M059J (cell line): ENCODE results near the gene SLC35E1. TPM values are rescaled to one million over a fixed set of nuclear protein-coding genes. Genes with fewer than 3 reads are reported as not detected.
"Not testable (repeated sequence)": the region's sequence is repeated elsewhere in the genome, so short reads cannot be mapped to it uniquely, and the experiment has no call there.

Source experiments
- DNase-seq: peaks from one replicate; pipeline ENCODE4 v3.0.0-alpha.2; 2012; ENCODE audit warnings: low read depth
- total RNA-seq: library from RNA; depleted of rRNA; stranded (reverse); fragments of >200 nt; shearing (Covaris generic); gene quantifications from 2 replicates; pipeline ENCODE4 v1.2.3, GENCODE V29; 2014

SLC35E1 gene
- total RNA-seq, 1 experiment from 2014 or later: 43.5 TPM

DNA sequence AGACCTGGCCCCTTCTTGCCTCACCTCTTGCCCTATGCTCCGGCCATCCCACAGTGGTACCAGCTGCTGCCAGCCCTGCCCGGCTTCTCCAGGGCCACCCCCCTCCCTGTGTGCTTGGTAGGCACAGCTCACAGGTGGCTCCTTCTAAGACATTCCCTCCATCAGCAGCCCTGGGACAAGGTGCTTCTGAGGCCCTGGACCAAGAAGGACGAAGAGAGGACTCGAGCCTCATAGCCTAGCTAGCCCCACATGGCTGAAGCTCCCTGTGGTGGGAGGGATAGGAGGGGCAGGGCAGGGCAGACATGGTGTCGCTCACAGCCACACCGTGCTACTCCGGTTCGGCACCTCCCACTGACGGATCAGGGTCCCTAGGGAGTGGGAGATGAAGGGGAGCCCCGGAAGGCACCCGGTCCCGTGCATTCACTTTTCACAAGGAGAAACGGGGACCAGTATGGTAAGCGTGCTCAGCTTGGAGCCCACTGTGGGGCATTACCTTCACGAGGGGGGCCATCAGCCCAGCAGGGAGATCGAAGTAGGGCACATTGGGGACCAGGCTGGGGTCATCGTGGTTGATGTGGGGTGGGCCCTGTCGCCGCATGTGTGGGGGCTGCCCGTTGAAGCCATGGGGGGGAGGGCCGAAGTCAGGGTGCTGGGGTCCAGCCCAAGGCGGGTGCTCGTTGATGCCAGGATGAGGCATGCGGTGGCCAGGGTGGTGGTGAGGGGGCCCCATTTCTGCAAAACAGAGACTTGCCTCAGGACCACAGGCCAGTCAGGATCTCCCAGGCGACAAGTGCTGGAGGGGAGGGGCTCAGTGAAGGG lies 49.4 kb downstream of the SLC35E1 start:
- no peak for DNase-seq

DNA sequence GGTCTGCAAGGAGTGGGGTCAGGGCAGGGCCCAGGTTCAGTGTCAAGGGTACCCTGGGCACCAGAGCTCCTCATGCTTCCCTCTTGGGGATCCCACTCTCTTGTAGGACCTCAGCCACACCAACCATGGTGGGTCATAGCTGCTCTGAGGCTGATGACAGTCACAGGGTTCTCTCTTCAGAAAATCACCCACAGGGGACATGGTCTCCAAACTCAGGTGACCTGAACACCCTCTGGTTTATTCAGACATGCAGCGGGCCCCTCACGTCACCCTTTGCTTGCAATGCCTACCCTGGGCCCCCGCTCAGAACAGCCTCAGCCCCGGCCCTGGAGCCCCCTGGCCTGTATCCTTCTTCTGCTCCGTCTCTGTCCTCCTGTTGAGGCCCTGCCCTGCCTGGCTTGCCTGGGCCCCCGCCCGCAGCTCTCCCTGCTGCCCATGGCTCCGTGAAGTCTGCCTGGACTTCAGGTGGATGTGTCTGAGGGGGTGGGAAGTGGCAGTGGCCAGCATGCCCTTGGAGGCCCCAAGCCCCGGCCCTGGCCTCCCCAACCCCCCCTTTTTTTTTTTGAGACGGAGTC lies 50.4 kb downstream of the SLC35E1 start:
- no peak for DNase-seq

GRCh38 chr19:16520986-16521624 lies 51.1 kb downstream of the SLC35E1 start:
- no peak for DNase-seq

DNA sequence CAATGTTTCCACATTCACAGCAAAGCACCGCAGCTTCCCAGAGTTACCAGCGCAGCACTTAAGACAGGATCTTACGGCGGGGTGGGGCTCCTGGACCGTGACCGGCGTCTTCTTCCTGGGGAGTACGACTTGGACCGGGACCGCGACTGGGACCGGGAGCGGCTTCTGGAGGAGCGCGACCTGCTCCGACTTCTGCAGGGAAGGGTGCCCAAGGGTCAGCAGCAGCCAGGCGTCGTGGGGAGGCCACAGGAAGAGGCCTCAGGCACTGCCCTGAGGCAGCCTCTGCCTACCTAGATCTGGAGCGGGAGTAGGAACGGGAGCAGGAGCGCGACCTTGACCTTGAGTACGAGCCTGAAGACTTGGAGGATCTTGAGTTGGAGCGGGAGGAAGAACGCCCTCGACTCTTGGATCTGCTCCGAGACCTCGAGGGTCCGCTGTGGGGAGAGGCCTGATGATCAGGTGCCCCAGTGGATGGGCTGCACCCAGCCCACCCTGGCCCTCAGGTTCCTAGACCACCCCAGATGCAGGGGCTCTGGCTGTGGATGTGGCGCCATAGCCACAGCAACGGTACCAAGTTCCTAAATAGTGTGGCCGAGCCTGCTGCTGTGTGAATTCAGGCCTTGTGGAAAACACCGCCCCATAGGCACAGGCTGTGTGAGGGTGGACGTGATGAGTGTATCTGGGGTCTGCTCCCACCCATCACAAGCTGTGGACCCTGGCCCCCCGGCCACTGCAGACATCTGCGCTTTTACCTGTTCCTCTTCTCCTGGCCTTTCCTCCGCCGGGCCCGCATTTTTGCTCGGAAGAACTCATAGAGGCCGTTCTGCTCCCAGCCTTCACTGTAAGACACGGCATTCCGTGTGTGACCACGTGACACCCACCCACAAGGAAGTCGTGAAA lies 51.9 kb downstream of the SLC35E1 start:
- no peak for DNase-seq

- no peak for DNase-seq
These were observed 53.0 kb downstream of the SLC35E1 start for GRCh38 chr19:16519230-16519687.

GRCh38 chr19:16518483-16519229 lies 53.6 kb downstream of the SLC35E1 start:
- DNase-seq: no peak

DNA sequence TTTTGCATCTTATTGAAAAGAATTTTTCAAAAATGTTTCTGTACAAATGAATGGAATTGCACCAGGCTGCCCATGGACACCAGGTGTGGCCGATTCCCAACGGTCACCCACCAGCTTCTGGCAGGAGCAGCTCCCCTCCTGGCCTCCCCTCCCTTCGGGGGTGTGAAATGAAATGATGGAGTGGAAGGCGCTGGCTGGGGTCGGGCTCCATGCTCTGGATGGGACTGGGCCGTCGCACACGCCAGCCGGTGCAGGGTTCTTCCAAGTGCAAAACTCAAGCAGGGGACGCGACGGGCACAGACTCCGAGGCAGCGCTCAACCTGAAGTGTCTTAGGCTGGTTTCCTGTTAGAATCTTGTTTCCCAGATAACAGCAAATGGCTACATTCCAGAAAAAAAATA lies 54.2 kb downstream of the SLC35E1 start:
- DNase-seq: no peak

GRCh38 chr19:16516923-16517610 lies 55.1 kb downstream of the SLC35E1 start:
- DNase-seq: no peak

GRCh38 chr19:16516381-16516780 lies 55.8 kb downstream of the SLC35E1 start:
- DNase-seq: no peak

- DNase-seq: no peak
These were observed 57.7 kb downstream of the SLC35E1 start for GRCh38 chr19:16514383-16515019.

GRCh38 chr19:16512611-16513010 lies 59.6 kb downstream of the SLC35E1 start:
- not testable (repeated sequence) for DNase-seq

GRCh38 chr19:16509141-16510061 lies 62.8 kb downstream of the SLC35E1 start:
- DNase-seq: no peak

DNA sequence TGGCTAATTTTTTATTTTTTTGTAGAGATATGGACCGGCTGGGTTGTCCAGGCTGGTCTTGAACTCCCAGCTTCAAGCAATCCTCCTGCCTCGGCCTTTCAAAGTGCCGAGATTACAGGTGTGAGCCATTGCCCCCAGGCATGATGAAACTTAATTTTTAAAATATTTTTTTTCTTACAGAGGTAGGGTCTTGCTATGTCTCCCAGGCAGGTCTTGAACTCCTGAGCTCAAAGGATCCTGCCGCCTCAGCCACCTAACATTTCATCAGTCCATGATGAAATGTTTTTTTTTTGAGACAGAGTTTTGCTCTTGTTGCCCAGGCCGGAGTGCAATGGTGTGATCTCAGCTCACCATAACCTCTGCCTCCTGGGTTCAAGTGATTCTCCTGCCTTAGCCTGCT lies 63.7 kb downstream of the SLC35E1 start:
- no peak for DNase-seq

DNA sequence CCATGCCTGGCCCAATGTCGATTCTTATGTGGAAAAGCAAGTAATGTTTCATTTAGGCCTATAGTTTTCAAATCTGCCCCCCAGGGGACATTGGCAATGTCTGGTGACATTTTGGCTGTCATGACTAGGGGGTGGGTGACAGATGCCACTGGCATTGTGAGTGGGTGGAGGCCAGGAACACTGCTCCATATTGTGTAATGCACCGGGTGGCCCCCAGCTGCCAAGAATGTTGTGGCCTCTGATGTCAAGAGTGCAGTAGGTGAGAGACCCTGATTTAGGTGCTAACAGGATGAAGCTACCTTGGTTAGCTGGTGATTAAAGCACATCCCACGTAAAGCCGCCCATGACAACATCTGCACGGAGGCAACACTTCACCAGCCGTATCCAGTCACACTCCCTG lies 65.3 kb downstream of the SLC35E1 start:
- no peak for DNase-seq

DNA sequence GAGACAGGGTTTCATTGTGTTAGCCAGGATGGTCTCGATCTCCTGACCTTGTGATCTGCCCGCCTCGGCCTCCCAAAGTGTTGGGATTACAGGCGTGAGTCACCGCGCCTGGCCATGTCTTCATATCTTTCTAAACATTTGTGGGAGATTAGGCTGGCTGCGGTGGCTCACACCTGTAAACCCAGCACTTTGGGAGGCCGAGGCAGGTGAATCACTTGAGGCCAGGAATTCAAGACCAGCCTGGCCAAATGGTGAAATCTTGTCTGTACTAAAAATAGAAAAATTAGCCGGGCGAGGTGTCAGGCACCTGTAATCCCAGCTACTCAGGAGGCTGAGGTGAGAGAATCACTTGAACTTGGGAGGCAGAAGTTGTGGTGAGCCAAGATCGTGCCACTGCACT lies 66.1 kb downstream of the SLC35E1 start:
- DNase-seq: not testable (repeated sequence)

DNA sequence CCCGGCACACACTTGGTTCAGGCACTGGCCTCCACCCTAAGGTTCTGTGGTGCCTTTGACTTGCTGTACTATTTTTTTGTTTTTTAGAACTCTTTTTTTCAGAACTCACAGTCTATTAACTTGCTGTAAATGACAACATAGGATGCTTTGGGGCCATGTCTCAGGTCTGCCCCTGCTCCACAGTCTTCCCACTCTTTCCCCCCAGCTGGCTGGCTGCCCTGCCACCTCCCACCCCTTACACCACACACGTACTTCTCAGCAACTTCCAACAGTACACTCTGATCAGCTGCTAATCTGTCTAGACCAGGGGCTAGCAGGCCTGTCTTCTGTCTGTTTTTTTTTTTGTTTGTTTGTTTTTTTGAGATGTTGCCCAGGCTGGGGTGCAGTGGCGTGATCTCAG lies 67.9 kb downstream of the SLC35E1 start:
- no peak for DNase-seq
